NCI-H2029 (cell line): Measurements from ENCODE around the gene DDX11.
A peak's percentile ranks its signal among the peaks of the same experiment; 100 is the strongest.
"Not testable (repeated sequence)": the region's sequence is repeated elsewhere in the genome, so short reads cannot be mapped to it uniquely, and the experiment has no call there.

Experiments used
- DNase-seq: peaks from one replicate; lab custom pipeline; 2025; lab: John Stamatoyannopoulos, UW

DDX11 gene

GRCh38 chr12:31099434-31099833 is 25.8 kb downstream of the DDX11 start:
- not testable (repeated sequence) for DNase-seq

GRCh38 chr12:31100503-31101208 is 27.0 kb downstream of the DDX11 start:
- DNase-seq, result peak; percentile 81

- peak; percentile 70 for DNase-seq
These were observed 28.5 kb downstream of the DDX11 start for GRCh38 chr12:31102125-31102524.

- DNase-seq, result not testable (repeated sequence)
These were observed 28.9 kb downstream of the DDX11 start for GRCh38 chr12:31102596-31102995.

GRCh38 chr12:31103561-31103975 is 29.9 kb downstream of the DDX11 start:
- DNase-seq, result peak; percentile 94

GRCh38 chr12:31104220-31104619 is 30.6 kb downstream of the DDX11 start:
- DNase-seq, result not testable (repeated sequence)

GRCh38 chr12:31104773-31105172 is 31.1 kb downstream of the DDX11 start:
- DNase-seq, result not testable (repeated sequence)

GRCh38 chr12:31105668-31106067 is 32.0 kb downstream of the DDX11 start:
- no peak for DNase-seq

GRCh38 chr12:31106101-31106803 is 32.6 kb downstream of the DDX11 start:
- peak; percentile 88 for DNase-seq

GRCh38 chr12:31109773-31110172 is 36.1 kb downstream of the DDX11 start:
- DNase-seq, result not testable (repeated sequence)

- DNase-seq, result peak; percentile 43
These were observed 36.6 kb downstream of the DDX11 start for GRCh38 chr12:31110263-31110662.

- not testable (repeated sequence) for DNase-seq
These were observed 41.5 kb downstream of the DDX11 start for GRCh38 chr12:31115092-31115601.

- DNase-seq, result not testable (repeated sequence)
These were observed 43.2 kb downstream of the DDX11 start for GRCh38 chr12:31116846-31117202.

GRCh38 chr12:31117203-31118011 is 43.7 kb downstream of the DDX11 start:
- DNase-seq, result peak; percentile 47

- DNase-seq, result peak; percentile 87
These were observed 44.9 kb downstream of the DDX11 start for GRCh38 chr12:31118347-31119191.

GRCh38 chr12:31119192-31119802 is 45.6 kb downstream of the DDX11 start:
- no peak for DNase-seq

- DNase-seq, result no peak
These were observed 46.1 kb downstream of the DDX11 start for GRCh38 chr12:31119803-31120211.

- DNase-seq, result no peak
These were observed 46.8 kb downstream of the DDX11 start for GRCh38 chr12:31120392-31121008.

- not testable (repeated sequence) for DNase-seq
These were observed 47.5 kb downstream of the DDX11 start for GRCh38 chr12:31121022-31121728.

- DNase-seq, result no peak
These were observed 48.8 kb downstream of the DDX11 start for GRCh38 chr12:31122481-31122880.
